ENCODE data around the gene TBC1D30.

- TF ChIP-seq SNAI2 (CRISPR knock-in tag; IDR thresholded peaks at IDR 0.05) = no peak
- no peak for TF ChIP-seq RARB (CRISPR knock-in tag; IDR thresholded peaks at IDR 0.05)
- TF ChIP-seq PATZ1 (CRISPR knock-in tag; IDR thresholded peaks at IDR 0.05; ENCODE audit: borderline replicate concordance) = no peak
- no peak for TF ChIP-seq ARNTL (CRISPR knock-in tag; IDR thresholded peaks at IDR 0.05; ENCODE audit: borderline replicate concordance, low read depth)
- no peak for TF ChIP-seq TSHZ2 (CRISPR knock-in tag; IDR thresholded peaks at IDR 0.05)
- no peak for TF ChIP-seq ZNF565 (CRISPR knock-in tag; conservative IDR thresholded peaks at IDR 0.05; ENCODE audit: low read depth)
Observed at GRCh38 chr12:64837427-64837826, 13.0 kb downstream of the TBC1D30 start.
